ENCODE measurements around the gene N4BP2L2. TPM values are rescaled to one million over a fixed set of nuclear protein-coding genes. Genes with fewer than 3 reads are reported as not detected.

N4BP2L2 gene
- total and polyA plus RNA-seq, 2 of the 4 experiments (the other 2 are of a cell fraction): 28.7 to 34.6 TPM

- no peak overlapping the region for H2BK120ac ChIP-seq (ENCODE audit: low read depth, low read length)
- H2AFZ ChIP-seq (replicated peaks; ENCODE audit: low read length, poor library complexity): no peak overlapping the region
- H3K4ac ChIP-seq (ENCODE audit: low read depth, low read length): no peak overlapping the region
- no peaks in the 10 kb centered on the region for H4K20me1 ChIP-seq (ENCODE audit: insufficient read depth, low read length)
- H3K27me3 ChIP-seq (ENCODE audit: control insufficient read depth, insufficient read depth, low read length): no peaks in the 10 kb centered on the region
- no TSS peak for BruUV-seq (replicated peaks)
- ChIA-PET POLR2A (ENCODE audit: unreplicated experiment) (interaction anchor here (0.6 kb wide), 1 partner anchor 438 kb away, joined by 3 read pairs; no protein-coding TSS in a partner anchor), CTCF (no interaction called here)
- no peaks in the 10 kb centered on the region for H3K79me1 ChIP-seq (ENCODE audit: low read depth in 1 of 2, low read length in 2 of 2)
- H3K56ac ChIP-seq (ENCODE audit: extremely low read depth, insufficient read depth, low read length): no peak overlapping the region
- no peak overlapping the region for H4K91ac ChIP-seq (ENCODE audit: insufficient read depth, low read depth, low read length)
- no peak overlapping the region for H2AK9ac ChIP-seq (replicated peaks; ENCODE audit: low read depth, low read length, poor library complexity)
- H3K18ac ChIP-seq (ENCODE audit: low read depth, low read length): no peak overlapping the region
- no peak overlapping the region for H2BK15ac ChIP-seq (ENCODE audit: low read depth, low read length)
- WGBS, 2 experiments (ENCODE audit: extremely low coverage in 2 of 2, insufficient read length in 1 of 2): no CpG with 5 or more reads among the region's 1 CpG
- no peak overlapping the region for H3K27ac ChIP-seq (ENCODE audit: insufficient read depth, low read length)
- no peak overlapping the region for H3K4me2 ChIP-seq (ENCODE audit: low read depth, low read length)
- in situ Hi-C loops (cut with MboI; ENCODE audit: low sequenced_read_pairs): no loop called here
- 0 out of 2 replicates have a peak, but pooled peaks cover 2% of the 10 kb centered on the region for H3K9me1 ChIP-seq (ENCODE audit: insufficient read depth, low read length)
- TF ChIP-seq RFX5 (IDR thresholded peaks at IDR 0.05; ENCODE audit: low read depth, low read length): no peak
- no peak for TF ChIP-seq ELK1 (IDR thresholded peaks at IDR 0.05; ENCODE audit: borderline replicate concordance, low read depth, low read length)
- no peak for TF ChIP-seq FOS (IDR thresholded peaks at IDR 0.05; ENCODE audit: low read depth, low read length)
- H3K4me1 ChIP-seq (ENCODE audit: control insufficient read depth, insufficient read depth, low read length): no peaks in the 10 kb centered on the region
- no peak overlapping the region for H3K23ac ChIP-seq (ENCODE audit: low read depth, low read length)
- H2BK5ac ChIP-seq (ENCODE audit: low read depth, low read length, poor library complexity, severe bottlenecking): no peak overlapping the region
- H3K36me3 ChIP-seq (ENCODE audit: control insufficient read depth, insufficient read depth, low read length): no peaks in the 10 kb centered on the region
- H4K5ac ChIP-seq (ENCODE audit: low read depth, low read length): no peak overlapping the region
- H3K14ac ChIP-seq (replicated peaks; ENCODE audit: low read depth, low read length): no peak overlapping the region
- no peak for DNase-seq
- H3K9me3 ChIP-seq (ENCODE audit: control insufficient read depth, insufficient read depth, low read length): no peaks in the 10 kb centered on the region
- no peak for ATAC-seq (ENCODE audit: low read depth)
- H2AK5ac ChIP-seq (ENCODE audit: low read depth, low read length): no peak overlapping the region
- no peak overlapping the region for H4K8ac ChIP-seq (ENCODE audit: low read depth in 2 of 2, low read length in 2 of 2)
- dilution Hi-C loops (cut with HindIII; ENCODE audit: low sequenced_read_pairs, unreplicated experiment): no loop called here
- H3K9ac ChIP-seq (ENCODE audit: low read depth, low read length): no peak overlapping the region
- intact Hi-C loops (cut with micrococcal nuclease): no loop called here
- no peak overlapping the region for H2BK20ac ChIP-seq (ENCODE audit: low read depth, low read length)
- no peak overlapping the region for H3K4me3 ChIP-seq (ENCODE audit: insufficient read depth, low read depth, low read length)
Measured at GRCh38 chr13:32390484-32390883, 148.1 kb downstream of the N4BP2L2 start.

Measured in IMR-90 (cell line).